HEK293T (cell line): Measurements from ENCODE around the gene HSBP1.

ENCODE experiments used
- ARNT ChIP-seq: fragments of 450-650 bp; IDR thresholded peaks from 2 replicates; pipeline ENCODE4 v1.6.1; 2017; ENCODE audit warnings: mild to moderate bottlenecking
- ELF4 ChIP-seq: fragments of 450-650 bp; IDR thresholded peaks from 2 replicates; pipeline ENCODE4 v1.6.1; 2017; ENCODE audit warnings: antibody characterized with exemption
- TARDBP ChIP-seq: fragments of 450-650 bp; IDR thresholded peaks from 2 replicates; pipeline ENCODE4 v1.6.1; 2016

- no peak for TF ChIP-seq ARNT
- TF ChIP-seq ELF4: no peak; the same call in 1 of the 2 replicates
- TF ChIP-seq TARDBP: no peak
Observed at GRCh38 chr16:83807710-83808572, at the start of gene HSBP1.
